A549 (cell line): Measurements from ENCODE around the gene MTRR. TPM values are rescaled to one million over a fixed set of nuclear protein-coding genes. Genes with fewer than 3 reads are reported as not detected.

Experiments
- ATAC-seq, 2 experiments: fragments of 200-7000 bp in 1 of 2; fragments of >200 bp in 1 of 2; cut with Nextera tagmentation in 1 of 2; cut with Tn5 transposase in 1 of 2; 3 replicates each; pipeline versions ENCODE4 v1.8.0 to v1.9.1; 2018 to 2020; ENCODE audit warnings: mild to moderate bottlenecking in 1 of 2, moderate library complexity in 1 of 2
- CTCF ChIA-PET: fragments of 300-600 bp; sonication (Branson Sonifier 250); formaldehyde crosslinking; extraction: SDS; loops from one replicate; lab custom pipeline; 2021; ENCODE audit warnings: antibody characterized with exemption, inconsistent platforms; lab: Yijun Ruan, JAX
- POLR2A ChIA-PET: fragments of 350-600 bp; formaldehyde crosslinking; extraction: SDS; loops from one replicate; lab custom pipeline; 2021; ENCODE audit warnings: antibody characterized with exemption, inconsistent platforms; lab: Yijun Ruan, JAX
- DNase-seq, 2 experiments: peaks; one replicate each; pipeline versions ENCODE4 v3.0.0 to v3.0.0-alpha.2; 2011 to 2016; ENCODE audit warnings: low read depth in 1 of 2, low spot score in 1 of 2
- FAIRE-seq: peaks from 2 replicates; lab custom pipeline; 2011; peaks lifted over from hg19 to GRCh38; lab: Jason Lieb, UNC
- H3K27ac ChIP-seq, 2 experiments: fragments of >200 bp; sonication (Bioruptor Twin); formaldehyde crosslinking; 3 replicates each; pipeline ENCODE4 v1.5.1; 2016 to 2017
- H3K4me1 ChIP-seq: fragments of >200 bp; sonication (Bioruptor Twin); formaldehyde crosslinking; 3 replicates; pipeline ENCODE4 v1.6.1; 2016
- H3K4me2 ChIP-seq: fragments of >200 bp; sonication (Bioruptor Twin); formaldehyde crosslinking; 3 replicates; pipeline ENCODE4 v1.6.1; 2016
- H3K4me3 ChIP-seq: fragments of >200 bp; sonication (Bioruptor Twin); formaldehyde crosslinking; 3 replicates; pipeline ENCODE4 v1.5.1; 2016
- H3K9me3 ChIP-seq: fragments of >200 bp; sonication (Bioruptor Twin); formaldehyde crosslinking; 3 replicates; pipeline ENCODE4 v1.6.1; 2016
- BCL3 ChIP-seq: fragments of >200 bp; sonication (Bioruptor Twin); formaldehyde crosslinking; IDR thresholded peaks from 3 replicates; pipeline ENCODE4 v1.6.1; 2016
- CEBPB ChIP-seq, 2 experiments: fragments of >200 bp in 1 of 2; sonication (Bioruptor Twin) in 1 of 2; formaldehyde crosslinking in 1 of 2; IDR thresholded peaks; 2 replicates each; pipeline ENCODE4 v1.6.1; 2012 to 2016
- CHD2 ChIP-seq: fragments of 150-350 bp; IDR thresholded peaks from 2 replicates; pipeline ENCODE4 v1.6.1; 2014; ENCODE audit warnings: low read length; ENCODE audit not compliant: partially characterized antibody
- EHF ChIP-seq: fragments of 250-450 bp; sonication (Bioruptor Pico); IDR thresholded peaks from 2 replicates; pipeline ENCODE4 v1.5.0; 2020; ENCODE audit warnings: mild to moderate bottlenecking
- EP300 ChIP-seq, 2 experiments: fragments of >200 bp; sonication (Bioruptor Twin); formaldehyde crosslinking; IDR thresholded peaks; 2 replicates in 1 of 2; 3 replicates in 1 of 2; pipeline ENCODE4 v1.6.1; 2016 to 2017
- FOSL2 ChIP-seq, 2 experiments: fragments of 450-650 bp in 1 of 2; fragments of >200 bp in 1 of 2; sonication (Bioruptor Twin) in 1 of 2; formaldehyde crosslinking; IDR thresholded peaks; 2 replicates each; pipeline versions ENCODE4 v1.5.0 to v1.6.1; 2016 to 2020; ENCODE audit warnings: mild to moderate bottlenecking in 1 of 2, moderate library complexity in 1 of 2
- GATA3 ChIP-seq: IDR thresholded peaks from 2 replicates; pipeline ENCODE4 v1.6.1; 2012; ENCODE audit warnings: borderline replicate concordance
- HDAC2 ChIP-seq: fragments of 200-600 bp; sonication (generic); IDR thresholded peaks from 2 replicates; pipeline ENCODE4 v1.6.1; 2016
- HOXA7 ChIP-seq: fragments of 250-450 bp; sonication (Bioruptor Pico); IDR thresholded peaks from 2 replicates; pipeline ENCODE4 v1.5.0; 2020; ENCODE audit warnings: mild to moderate bottlenecking, moderate library complexity
- HOXB13 ChIP-seq: fragments of 250-450 bp; sonication (Bioruptor Pico); IDR thresholded peaks from 2 replicates; pipeline ENCODE4 v1.5.0; 2020; ENCODE audit warnings: low read depth, mild to moderate bottlenecking, moderate library complexity
- JUN ChIP-seq, 2 experiments: fragments of >200 bp; sonication (Bioruptor Twin); formaldehyde crosslinking; IDR thresholded peaks; 2 replicates in 1 of 2; 3 replicates in 1 of 2; pipeline ENCODE4 v1.6.1; 2016 to 2017
- JUNB ChIP-seq: fragments of >200 bp; sonication (Bioruptor Twin); formaldehyde crosslinking; IDR thresholded peaks from 2 replicates; pipeline ENCODE4 v1.6.1; 2016
- NR3C1 ChIP-seq: fragments of >200 bp; sonication (Bioruptor Twin); formaldehyde crosslinking; IDR thresholded peaks from 3 replicates; pipeline ENCODE4 v1.6.1; 2017
- PHF8 ChIP-seq: fragments of 200-600 bp; sonication (generic); IDR thresholded peaks from 2 replicates; pipeline ENCODE4 v1.6.1; 2016; ENCODE audit warnings: low read depth, mild to moderate bottlenecking, antibody characterized with exemption, moderate library complexity, borderline replicate concordance
- POLR2AphosphoS2 ChIP-seq: conservative IDR thresholded peaks from 2 replicates; pipeline ENCODE4 v1.6.1; 2012; ENCODE audit warnings: low read length, improper control_type of control experiment, inconsistent platforms
- RAD21 ChIP-seq, 2 experiments: fragments of >200 bp in 1 of 2; sonication (Bioruptor Twin) in 1 of 2; formaldehyde crosslinking in 1 of 2; IDR thresholded peaks in 1 of 2; conservative IDR thresholded peaks in 1 of 2; 2 replicates in 1 of 2; 3 replicates in 1 of 2; pipeline ENCODE4 v1.6.1; 2012 to 2018; ENCODE audit warnings: inconsistent platforms in 1 of 2
- RCOR1 ChIP-seq: fragments of 150-350 bp; IDR thresholded peaks from 2 replicates; pipeline ENCODE4 v1.6.1; 2014; ENCODE audit warnings: antibody characterized with exemption, low read length, low read depth
- WGBS: methylation state at CpG from one replicate; pipeline ENCODE4 v1.1.6; 2017; ENCODE audit errors: missing lambda C conversion rate; 5-methylcytosine and 5-hydroxymethylcytosine counted together
- polyA plus RNA-seq, 4 experiments: library from polyadenylated mRNA; depleted of rRNA in 3 of 4; stranded (reverse); fragments of >200 nt; fragmentation: RNase III in 1 of 4; extraction: RNeasy Plus Mini Kit Qiagen cat#74134 plus additional on column Dnase treatment in 1 of 4; gene quantifications; 2 replicates in 3 of 4; 3 replicates in 1 of 4; pipeline ENCODE4 v1.2.3, GENCODE V29; 2011 to 2017
- TF ChIP-seq, protein P1 (sequence below): fragments of 150-350 bp; IDR thresholded peaks from 2 replicates; pipeline ENCODE4 v1.6.1; 2014; ENCODE audit warnings: low read depth, mild to moderate bottlenecking, low read length
- TF ChIP-seq, protein P2 (sequence below): fragments of >200 bp; sonication (Bioruptor Twin); formaldehyde crosslinking; IDR thresholded peaks from 2 replicates; pipeline ENCODE4 v1.6.1; 2016

The MTRR gene
- polyA plus RNA-seq, 2 of the 4 experiments (the other 2 are of a cell fraction), result 44.1 to 86.3 TPM

DNA sequence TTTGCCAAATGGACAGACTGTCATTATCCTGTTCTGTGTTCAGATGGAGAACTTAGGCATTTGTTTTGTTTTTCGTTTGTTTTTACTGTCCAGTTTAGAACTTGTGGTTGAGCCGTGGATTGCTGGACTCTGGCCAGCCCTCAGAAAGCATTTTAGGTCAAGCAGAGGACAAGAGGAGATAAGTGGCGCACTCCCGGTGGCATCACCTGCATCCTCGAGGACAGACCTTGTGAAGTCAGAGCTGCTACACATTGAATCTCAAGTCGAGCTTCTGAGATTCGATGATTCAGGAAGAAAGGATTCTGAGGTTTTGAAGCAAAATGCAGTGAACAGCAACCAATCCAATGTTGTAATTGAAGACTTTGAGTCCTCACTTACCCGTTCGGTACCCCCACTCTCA lies 8.9 kb downstream of the MTRR start:
- Histone ChIP-seq H3K4me3 (no peak overlapping the region), H3K4me1 (peaks cover 43% of the 10 kb centered on the region), H3K9me3 (no peaks in the 10 kb centered on the region), H3K4me2 (peak overlapping the region; percentile 91), H3K27ac (peak overlapping the region; percentile 48 to 79; a peak in 5 of 6 replicates)
- peak; percentile 12 to 32; a peak in 3 of 6 replicates for ATAC-seq
- POLR2A ChIA-PET, result interaction anchor here (1.9 kb wide), 1 partner anchor 9 kb away, joined by 7 read pairs; the partner anchor contains the start of genes FASTKD3 and MTRR
- FAIRE-seq, result no peak
- CTCF ChIA-PET, result interaction anchor here (3.6 kb wide), 1 partner anchor 9 kb away, joined by 19 read pairs; no protein-coding TSS in a partner anchor
- TF ChIP-seq EHF (CRISPR knock-in tag), result no peak
- TF ChIP-seq JUNB, result no peak
- TF ChIP-seq HOXA7 (CRISPR knock-in tag), result no peak
- no peak for TF ChIP-seq HDAC2
- TF ChIP-seq, protein P1, sequence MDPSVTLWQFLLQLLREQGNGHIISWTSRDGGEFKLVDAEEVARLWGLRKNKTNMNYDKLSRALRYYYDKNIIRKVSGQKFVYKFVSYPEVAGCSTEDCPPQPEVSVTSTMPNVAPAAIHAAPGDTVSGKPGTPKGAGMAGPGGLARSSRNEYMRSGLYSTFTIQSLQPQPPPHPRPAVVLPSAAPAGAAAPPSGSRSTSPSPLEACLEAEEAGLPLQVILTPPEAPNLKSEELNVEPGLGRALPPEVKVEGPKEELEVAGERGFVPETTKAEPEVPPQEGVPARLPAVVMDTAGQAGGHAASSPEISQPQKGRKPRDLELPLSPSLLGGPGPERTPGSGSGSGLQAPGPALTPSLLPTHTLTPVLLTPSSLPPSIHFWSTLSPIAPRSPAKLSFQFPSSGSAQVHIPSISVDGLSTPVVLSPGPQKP, result no peak
- TF ChIP-seq, protein P2, sequence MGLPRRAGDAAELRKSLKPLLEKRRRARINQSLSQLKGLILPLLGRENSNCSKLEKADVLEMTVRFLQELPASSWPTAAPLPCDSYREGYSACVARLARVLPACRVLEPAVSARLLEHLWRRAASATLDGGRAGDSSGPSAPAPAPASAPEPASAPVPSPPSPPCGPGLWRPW, result no peak
- no peak for TF ChIP-seq PHF8
- TF ChIP-seq POLR2AphosphoS2, result no peak
- TF ChIP-seq RCOR1, result no peak
- no peak for TF ChIP-seq GATA3
- TF ChIP-seq CHD2, result no peak
- peak in 1 of 2 experiments; percentile 44 for DNase-seq
- WGBS, result 42% methylated on average over 8 of the region's 9 CpGs

- Histone ChIP-seq H3K27ac (peak overlapping the region; percentile 74 to 79; a peak in 5 of 6 replicates), H3K4me2 (peak overlapping the region; percentile 91), H3K4me1 (peaks cover 41% of the 10 kb centered on the region), H3K4me3 (peak overlapping the region; percentile 33)
- FAIRE-seq (no peak), DNase-seq (peak in 1 of 2 experiments; percentile 62), ATAC-seq (peak; percentile 70 to 78)
- ChIA-PET CTCF (interaction anchor here (0.6 to 3.6 kb wide), 2 partner anchors 8 to 61 kb away, joined by 3 to 19 read pairs; no protein-coding TSS in a partner anchor), POLR2A (interaction anchor here (1.9 kb wide), 1 partner anchor 10 kb away, joined by 7 read pairs; the partner anchor contains the start of genes FASTKD3 and MTRR)
- TF ChIP-seq GATA3, result peak; percentile 63
- no peak; a peak in 1 of 5 replicates for TF ChIP-seq RAD21 (conservative IDR thresholded peaks at IDR 0.05 in 1 of 2, IDR thresholded peaks at IDR 0.05 in 1 of 2)
- TF ChIP-seq HOXA7 (CRISPR knock-in tag), result no peak
- TF ChIP-seq, protein P1, result no peak
- no peak for TF ChIP-seq NR3C1
- peak; percentile 66 to 96; a peak in 3 of 4 replicates for TF ChIP-seq CEBPB (IDR thresholded peaks at IDR 0.05)
- peak; percentile 84 for TF ChIP-seq FOSL2 (IDR thresholded peaks at IDR 0.05)
- peak; percentile 45; the same call in 1 of the 2 replicates for TF ChIP-seq FOSL2 (CRISPR knock-in tag; IDR thresholded peaks at IDR 0.05)
- TF ChIP-seq JUNB, result peak; percentile 88
- peak; percentile 78 to 87; a peak in 3 of 5 replicates for TF ChIP-seq JUN (IDR thresholded peaks at IDR 0.05)
- TF ChIP-seq HOXB13 (CRISPR knock-in tag), result no peak
- TF ChIP-seq EP300 (IDR thresholded peaks at IDR 0.05), result peak; percentile 72 to 84; a peak in 4 of 5 replicates
- TF ChIP-seq, protein P2, result peak; percentile 88
- TF ChIP-seq BCL3, result peak; percentile 91; the same call in 2 of the 3 replicates
- TF ChIP-seq, all 56 proteins: peak for 8
- H3K9me3 ChIP-seq, result no peaks in the 10 kb centered on the region
Observed at GRCh38 chr5:7878381-7878873, 9.5 kb downstream of the MTRR start.
